Posterior cingulate gyrus (tissue), 11 donors: ENCODE results near the gene MRRF.
"Not testable (repeated sequence)": the region's sequence is repeated elsewhere in the genome, so short reads cannot be mapped to it uniquely, and the experiment has no call there.

Experiments
- DNase-seq, 10 donors: peaks; one replicate each; pipeline versions ENCODE4 v3.0.0 to v3.0.0-alpha.2; 2020 to 2021; ENCODE audit warnings: mixed read lengths in 3 of 10
- intact Hi-C: fragments of 100-400 bp; cut with DNase I; formaldehyde crosslinking; loops from one replicate; pipeline ENCODE4 v1.15.1; 2023

MRRF gene

GRCh38 chr9:122327175-122327574, 62.5 kb downstream of the MRRF start:
- intact Hi-C loops = no loop called here
- DNase-seq = no peak

GRCh38 chr9:122329597-122329996, 64.9 kb downstream of the MRRF start:
- no peak for DNase-seq
- intact Hi-C loops = no loop called here

GRCh38 chr9:122330466-122330865, 65.8 kb downstream of the MRRF start:
- intact Hi-C loops, DNase-seq: not testable (repeated sequence)

- intact Hi-C loops = no loop called here
These were observed 66.8 kb downstream of the MRRF start for GRCh38 chr9:122331523-122331927.

GRCh38 chr9:122332083-122332482, 67.4 kb downstream of the MRRF start:
- intact Hi-C loops = no loop called here

More at GRCh38 chr9:122331523-122331927, 66.8 kb downstream of the MRRF start:
- no peak for DNase-seq

DNA sequence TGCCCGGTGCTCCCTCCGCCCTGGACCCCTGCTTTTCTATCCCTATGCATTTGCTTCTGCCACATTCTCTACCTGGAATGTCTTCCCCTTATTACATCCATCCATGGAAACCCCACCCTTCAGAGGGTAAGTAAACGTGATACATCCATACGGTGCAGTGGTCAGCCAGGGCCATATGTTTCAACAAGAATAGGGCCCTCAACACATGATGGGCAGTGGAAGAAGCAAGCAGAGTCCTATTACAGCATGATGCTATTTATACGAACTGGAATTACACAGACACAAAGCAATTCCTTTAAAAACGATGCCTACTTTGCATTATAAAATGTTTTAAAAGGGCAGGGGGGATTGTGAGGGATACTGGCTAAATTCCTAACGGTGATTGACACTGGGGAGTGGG, 68.0 kb downstream of the MRRF start:
- intact Hi-C loops = no loop called here

More at GRCh38 chr9:122332083-122332482, 67.4 kb downstream of the MRRF start:
- no peak for DNase-seq

GRCh38 chr9:122333169-122333808, 68.6 kb downstream of the MRRF start:
- no peak for DNase-seq
- intact Hi-C loops = no loop called here

More for the DNA sequence above, 68.0 kb downstream of the MRRF start:
- no peak for DNase-seq

GRCh38 chr9:122334916-122335315, 70.2 kb downstream of the MRRF start:
- intact Hi-C loops = no loop called here
- DNase-seq = no peak

DNA sequence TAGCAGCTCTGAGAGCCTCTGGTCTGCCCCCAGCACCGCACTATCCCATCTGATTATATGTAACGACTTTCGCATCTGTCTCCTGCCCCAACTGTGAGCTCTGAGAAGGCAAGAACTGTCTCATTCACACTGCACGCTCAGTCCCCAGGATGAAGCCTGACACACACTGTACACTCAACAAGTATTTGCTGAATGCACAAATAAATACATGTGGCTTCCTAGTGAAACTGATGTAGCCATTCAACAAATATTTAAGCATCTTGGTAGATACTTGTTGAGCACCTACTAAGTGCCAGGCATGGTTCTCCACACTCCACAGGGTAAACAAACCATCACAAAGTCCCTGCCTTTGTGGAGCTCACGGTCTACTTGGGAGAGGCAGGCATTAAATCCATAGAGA, 71.5 kb downstream of the MRRF start:
- DNase-seq = no peak
- intact Hi-C loops = no loop called here

GRCh38 chr9:122336866-122337555, 72.3 kb downstream of the MRRF start:
- DNase-seq = peak in 6 of 10 donors; percentile 33 to 92 (median 43)
- intact Hi-C loops = no loop called here

- intact Hi-C loops = no loop called here
- no peak for DNase-seq
These were observed 72.9 kb downstream of the MRRF start for GRCh38 chr9:122337556-122337929.

GRCh38 chr9:122338536-122338935, 73.9 kb downstream of the MRRF start:
- DNase-seq = no peak
- intact Hi-C loops = no loop called here

DNA sequence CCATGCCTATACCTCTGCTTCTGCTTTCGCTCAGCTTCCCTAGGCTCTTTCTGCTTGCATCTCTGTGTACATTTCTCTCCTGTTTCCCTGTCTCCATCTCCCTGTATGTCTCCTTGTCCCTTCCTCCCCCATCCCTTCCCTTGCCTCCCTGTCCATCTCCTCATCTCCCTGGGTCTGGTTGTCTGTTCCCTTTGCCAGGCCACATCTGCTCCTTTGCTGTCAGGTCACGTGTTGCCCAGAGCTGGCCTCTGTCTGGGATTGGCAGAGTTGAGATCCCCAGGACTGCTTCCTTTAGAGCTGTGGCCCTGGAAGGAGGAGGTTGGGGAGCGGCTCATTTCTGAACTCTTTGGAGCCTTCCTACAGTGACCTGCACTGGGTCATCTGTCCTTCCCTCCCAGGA, 74.3 kb downstream of the MRRF start:
- intact Hi-C loops = no loop called here
- peak in 4 of 10 donors; percentile 28 to 89 (median 38) for DNase-seq

- DNase-seq = no peak
- intact Hi-C loops = no loop called here
These were observed 74.9 kb downstream of the MRRF start for GRCh38 chr9:122339579-122339978.

DNA sequence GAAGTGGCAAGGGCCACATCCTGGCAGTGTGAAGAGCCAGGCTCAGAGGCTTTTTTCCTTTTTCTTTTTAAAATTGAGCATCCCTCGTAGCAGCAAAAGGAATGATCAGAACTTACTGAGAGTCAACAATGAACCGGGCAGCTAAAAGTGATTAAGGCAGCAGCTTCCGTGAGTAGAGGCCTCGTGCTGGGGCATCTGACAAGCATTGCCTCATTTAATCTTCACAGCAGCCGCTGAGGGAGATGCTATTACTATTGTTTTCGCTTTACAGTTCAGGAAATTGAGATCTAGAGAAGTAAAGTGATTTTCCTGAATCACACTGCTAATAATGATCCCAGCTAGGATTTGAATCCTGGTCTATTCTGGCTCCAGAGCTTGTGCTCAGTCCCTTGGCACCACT, 75.5 kb downstream of the MRRF start:
- intact Hi-C loops = no loop called here
- no peak for DNase-seq

GRCh38 chr9:122342323-122343050, 77.8 kb downstream of the MRRF start:
- intact Hi-C loops = no loop called here

GRCh38 chr9:122346478-122347347, 82.0 kb downstream of the MRRF start:
- peak in 6 of 10 donors; percentile 15 to 88 (median 34) for DNase-seq
- intact Hi-C loops = loop anchor here (5.0 kb wide), 1 partner anchor 79 kb away; no protein-coding TSS in a partner anchor

More at GRCh38 chr9:122342323-122343050, 77.8 kb downstream of the MRRF start:
- peak in 1 of 10 donors; percentile 25 for DNase-seq

GRCh38 chr9:122347348-122348287, 82.9 kb downstream of the MRRF start:
- intact Hi-C loops = loop anchor here (5.0 kb wide), 1 partner anchor 80 kb away; no protein-coding TSS in a partner anchor
- DNase-seq = peak in 1 of 10 donors; percentile 62

DNA sequence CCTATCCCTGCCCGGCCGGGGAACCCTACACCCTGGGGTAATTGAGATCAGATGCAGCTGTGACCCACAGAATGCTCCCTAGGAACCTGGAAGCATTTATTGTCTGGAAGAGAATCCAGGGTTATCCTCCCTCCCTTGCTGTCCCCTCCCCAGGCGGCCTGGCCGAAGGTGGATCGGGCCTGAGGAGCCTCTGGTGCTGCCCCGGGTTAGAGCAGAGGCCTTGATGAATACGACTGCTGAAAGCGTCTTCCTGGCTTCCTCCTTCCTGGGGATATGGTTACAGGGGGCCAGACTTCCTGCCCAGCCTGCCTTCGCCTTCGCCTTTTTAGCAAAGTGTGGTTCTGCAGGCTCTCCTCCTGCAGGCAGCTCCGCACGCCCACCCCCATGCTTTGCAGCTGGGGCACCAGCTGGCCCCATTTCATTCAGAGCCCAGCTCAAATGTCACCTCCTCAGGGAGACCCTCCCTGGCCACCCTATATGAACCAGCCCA, 83.7 kb downstream of the MRRF start:
- peak in 1 of 10 donors; percentile 55 for DNase-seq
- intact Hi-C loops = loop anchor here (5.0 kb wide), 1 partner anchor 81 kb away; no protein-coding TSS in a partner anchor
